Measurements from ENCODE around the gene SDK1.

Gene SDK1

GRCh38 chr7:4025210-4025609, 724.2 kb downstream of the SDK1 start (continued):
- TF ChIP-seq TSHZ1 (tag by site-specific recombination; IDR thresholded peaks at IDR 0.05; ENCODE audit: borderline replicate concordance) (no peak), ZNF175 (tag by site-specific recombination; IDR thresholded peaks at IDR 0.05) (no peak)

- no peaks in the 10 kb centered on the region for H3K9me3 ChIP-seq (ENCODE audit: control insufficient read depth, insufficient read depth, low read depth, low read length)
- no peak overlapping the region for H3K4me3 ChIP-seq (ENCODE audit: low read depth, low read length)
- ChIA-PET CTCF (interaction anchor here (0.7 kb wide), 1 partner anchor 28 kb away, joined by 3 read pairs; no protein-coding TSS in a partner anchor), POLR2A (no interaction called here)
- no peaks in the 10 kb centered on the region for H3K4me1 ChIP-seq (ENCODE audit: control insufficient read depth, insufficient read depth, low read length)
- no peak overlapping the region for H3K27ac ChIP-seq (ENCODE audit: extremely low read depth, low read depth, low read length)
- H3K36me3 ChIP-seq (ENCODE audit: control insufficient read depth in 2 of 2, insufficient read depth in 1 of 2, low read length in 2 of 2): no peaks in the 10 kb centered on the region
- TF ChIP-seq KLF1 (tag by site-specific recombination; IDR thresholded peaks at IDR 0.05) (no peak), ZNF510 (tag by site-specific recombination; IDR thresholded peaks at IDR 0.05; ENCODE audit: insufficient replicate concordance) (no peak), ZBTB20 (tag by site-specific recombination; IDR thresholded peaks at IDR 0.05) (no peak), ZNF513 (tag by site-specific recombination; IDR thresholded peaks at IDR 0.05) (no peak), ZNF221 (tag by site-specific recombination; IDR thresholded peaks at IDR 0.05; ENCODE audit: borderline replicate concordance) (no peak), ZBTB44 (tag by site-specific recombination; IDR thresholded peaks at IDR 0.05) (no peak), PATZ1 (tag by site-specific recombination; IDR thresholded peaks at IDR 0.05) (no peak), ZNF280C (tag by site-specific recombination; IDR thresholded peaks at IDR 0.05) (no peak), ZNF785 (tag by site-specific recombination; IDR thresholded peaks at IDR 0.05) (no peak), ZNF133 (tag by site-specific recombination; IDR thresholded peaks at IDR 0.05) (no peak)
Measured at GRCh38 chr7:4025694-4026615, 724.9 kb downstream of the SDK1 start.

Data from HEK293 (cell line).